Osteoblast (primary cell): ENCODE data around the gene ENGASE. TPM values are rescaled to one million over a fixed set of nuclear protein-coding genes. Genes with fewer than 3 reads are reported as not detected.

Experiments used
- DNase-seq: peaks from one replicate; pipeline ENCODE4 v3.0.0; 2011; ENCODE audit warnings: low spot score, mixed read lengths; ENCODE audit not compliant: insufficient read length; ENCODE audit errors: missing footprints
- H2AFZ ChIP-seq: 2 replicates; pipeline ENCODE4 v1.6.0; 2011; ENCODE audit warnings: mild to moderate bottlenecking, low read length
- H3K27ac ChIP-seq: 2 replicates; pipeline ENCODE4 v1.5.1; 2011; ENCODE audit warnings: mild to moderate bottlenecking, low read depth, low read length, moderate library complexity
- H3K27me3 ChIP-seq: 2 replicates; pipeline ENCODE4 v1.6.0; 2012; ENCODE audit warnings: mild to moderate bottlenecking, control low read depth, inconsistent platforms, low read length, moderate library complexity; ENCODE audit not compliant: insufficient read depth
- H3K36me3 ChIP-seq: 2 replicates; pipeline ENCODE4 v1.5.1; 2011; ENCODE audit warnings: mild to moderate bottlenecking, low read length, control low read depth, moderate library complexity; ENCODE audit not compliant: insufficient read depth
- H3K4me1 ChIP-seq: 2 replicates; pipeline ENCODE4 v1.5.1; 2011; ENCODE audit warnings: mild to moderate bottlenecking, low read length, control low read depth, moderate library complexity; ENCODE audit not compliant: insufficient read depth
- H3K4me2 ChIP-seq: 2 replicates; pipeline ENCODE4 v1.6.0; 2011; ENCODE audit warnings: mild to moderate bottlenecking, low read length; ENCODE audit not compliant: insufficient read depth
- H3K4me3 ChIP-seq: fragments of 200-600 bp; sonication (generic); 3 replicates; pipeline ENCODE4 v1.5.1; 2012; ENCODE audit warnings: mild to moderate bottlenecking, low read length, inconsistent platforms; ENCODE audit not compliant: insufficient read depth
- H3K79me2 ChIP-seq: 2 replicates; pipeline ENCODE4 v1.6.0; 2012; ENCODE audit warnings: mild to moderate bottlenecking, low read length, control low read depth, inconsistent platforms; ENCODE audit not compliant: insufficient read depth
- H3K9me3 ChIP-seq: 2 replicates; pipeline ENCODE4 v1.5.1; 2011; ENCODE audit warnings: low read depth, low read length, control low read depth
- H4K20me1 ChIP-seq: 2 replicates; pipeline ENCODE4 v1.6.0; 2012; ENCODE audit warnings: mild to moderate bottlenecking, low read length, control low read depth; ENCODE audit not compliant: insufficient read depth
- total RNA-seq: library from RNA; depleted of rRNA; stranded (reverse); fragments of >200 nt; gene quantifications from 2 replicates; pipeline ENCODE4 v1.2.3, GENCODE V29; 2012
- TF ChIP-seq, protein P1 (sequence below): IDR thresholded peaks from 2 replicates; pipeline ENCODE4 v1.5.1; 2011; ENCODE audit warnings: mild to moderate bottlenecking, low read depth, low read length, moderate library complexity; ENCODE audit errors: extremely low read depth

Gene ENGASE
- total RNA-seq, 1 donor: 14.5 TPM

DNA sequence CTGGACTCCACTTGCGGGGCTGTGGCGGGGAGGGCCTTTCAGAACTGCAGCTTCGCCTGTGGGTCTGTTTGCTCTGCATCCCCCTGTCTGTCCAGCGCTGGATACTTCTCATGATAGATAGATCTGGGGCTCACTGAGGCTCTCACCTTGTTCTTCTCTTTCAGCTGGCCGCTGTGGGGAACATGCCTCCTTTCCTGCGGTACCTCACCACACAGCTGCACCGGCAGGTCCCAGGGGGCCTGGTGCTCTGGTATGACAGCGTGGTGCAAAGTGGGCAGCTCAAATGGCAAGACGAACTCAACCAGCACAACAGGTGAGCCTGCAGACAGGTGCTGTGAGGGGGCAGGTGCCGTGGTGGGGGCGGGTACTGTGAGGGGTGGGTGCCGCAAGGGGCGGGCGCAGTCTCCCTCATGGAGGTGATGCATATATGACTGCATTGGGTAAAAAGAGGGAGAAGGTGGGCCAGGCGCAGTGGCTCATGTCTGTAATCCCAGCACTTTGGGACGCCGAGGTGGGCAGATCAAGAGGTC lies 6.2 kb downstream of the ENGASE start:
- H3K9me3 ChIP-seq: no peaks in the 10 kb centered on the region
- H3K4me1 ChIP-seq: no peaks in the 10 kb centered on the region
- TF ChIP-seq, protein P1, sequence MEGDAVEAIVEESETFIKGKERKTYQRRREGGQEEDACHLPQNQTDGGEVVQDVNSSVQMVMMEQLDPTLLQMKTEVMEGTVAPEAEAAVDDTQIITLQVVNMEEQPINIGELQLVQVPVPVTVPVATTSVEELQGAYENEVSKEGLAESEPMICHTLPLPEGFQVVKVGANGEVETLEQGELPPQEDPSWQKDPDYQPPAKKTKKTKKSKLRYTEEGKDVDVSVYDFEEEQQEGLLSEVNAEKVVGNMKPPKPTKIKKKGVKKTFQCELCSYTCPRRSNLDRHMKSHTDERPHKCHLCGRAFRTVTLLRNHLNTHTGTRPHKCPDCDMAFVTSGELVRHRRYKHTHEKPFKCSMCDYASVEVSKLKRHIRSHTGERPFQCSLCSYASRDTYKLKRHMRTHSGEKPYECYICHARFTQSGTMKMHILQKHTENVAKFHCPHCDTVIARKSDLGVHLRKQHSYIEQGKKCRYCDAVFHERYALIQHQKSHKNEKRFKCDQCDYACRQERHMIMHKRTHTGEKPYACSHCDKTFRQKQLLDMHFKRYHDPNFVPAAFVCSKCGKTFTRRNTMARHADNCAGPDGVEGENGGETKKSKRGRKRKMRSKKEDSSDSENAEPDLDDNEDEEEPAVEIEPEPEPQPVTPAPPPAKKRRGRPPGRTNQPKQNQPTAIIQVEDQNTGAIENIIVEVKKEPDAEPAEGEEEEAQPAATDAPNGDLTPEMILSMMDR: no peak
- H3K36me3 ChIP-seq: peaks cover 11% of the 10 kb centered on the region
- H3K27me3 ChIP-seq: no peaks in the 10 kb centered on the region
- peaks cover 10% of the 10 kb centered on the region for H4K20me1 ChIP-seq
- H3K4me2 ChIP-seq: no peak overlapping the region
- no peaks in the 10 kb centered on the region for H3K79me2 ChIP-seq
- no peak overlapping the region for H3K4me3 ChIP-seq
- DNase-seq: peak; percentile 64
- H3K27ac ChIP-seq: no peak overlapping the region
- no peak overlapping the region for H2AFZ ChIP-seq

DNA sequence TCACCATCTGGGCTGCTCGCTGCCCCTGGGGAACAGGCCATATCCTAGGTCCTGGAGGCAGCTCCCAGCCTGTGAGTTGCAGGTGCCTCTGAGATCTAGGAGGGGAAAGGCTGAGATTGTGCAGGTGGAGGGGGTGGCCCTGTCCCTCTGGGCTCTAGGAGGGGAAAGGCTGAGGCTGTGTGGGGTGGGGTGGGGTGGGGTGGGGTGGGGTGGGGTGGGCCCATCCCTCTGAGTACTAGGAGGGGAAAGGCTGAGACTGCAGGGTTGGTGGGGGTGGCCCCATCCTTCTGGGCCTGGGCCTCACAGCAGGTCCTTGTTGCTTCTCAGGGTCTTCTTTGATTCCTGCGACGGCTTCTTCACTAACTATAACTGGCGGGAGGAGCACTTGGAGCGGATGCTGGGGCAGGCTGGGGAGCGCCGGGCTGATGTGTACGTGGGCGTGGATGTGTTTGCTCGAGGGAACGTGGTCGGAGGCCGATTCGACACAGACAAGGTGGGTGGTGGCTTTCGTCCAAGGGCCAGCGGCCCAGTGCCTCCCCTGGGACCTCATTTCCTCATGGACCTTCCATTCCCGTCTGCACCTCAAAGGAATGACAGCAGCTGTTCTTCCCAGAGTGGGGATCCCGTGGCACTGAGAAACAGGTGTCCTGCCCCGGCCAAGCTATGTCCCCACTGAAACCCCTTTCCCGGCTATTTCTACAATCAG lies 7.1 kb downstream of the ENGASE start:
- Histone ChIP-seq H3K4me1 (no peaks in the 10 kb centered on the region), H3K79me2 (no peaks in the 10 kb centered on the region), H4K20me1 (peaks cover 10% of the 10 kb centered on the region), H3K27ac (no peak overlapping the region), H3K36me3 (peaks cover 11% of the 10 kb centered on the region), H3K9me3 (no peaks in the 10 kb centered on the region), H2AFZ (no peak overlapping the region), H3K4me2 (no peak overlapping the region), H3K4me3 (no peak overlapping the region), H3K27me3 (no peaks in the 10 kb centered on the region)
- peak; percentile 87 for DNase-seq
- TF ChIP-seq, protein P1: no peak

DNA sequence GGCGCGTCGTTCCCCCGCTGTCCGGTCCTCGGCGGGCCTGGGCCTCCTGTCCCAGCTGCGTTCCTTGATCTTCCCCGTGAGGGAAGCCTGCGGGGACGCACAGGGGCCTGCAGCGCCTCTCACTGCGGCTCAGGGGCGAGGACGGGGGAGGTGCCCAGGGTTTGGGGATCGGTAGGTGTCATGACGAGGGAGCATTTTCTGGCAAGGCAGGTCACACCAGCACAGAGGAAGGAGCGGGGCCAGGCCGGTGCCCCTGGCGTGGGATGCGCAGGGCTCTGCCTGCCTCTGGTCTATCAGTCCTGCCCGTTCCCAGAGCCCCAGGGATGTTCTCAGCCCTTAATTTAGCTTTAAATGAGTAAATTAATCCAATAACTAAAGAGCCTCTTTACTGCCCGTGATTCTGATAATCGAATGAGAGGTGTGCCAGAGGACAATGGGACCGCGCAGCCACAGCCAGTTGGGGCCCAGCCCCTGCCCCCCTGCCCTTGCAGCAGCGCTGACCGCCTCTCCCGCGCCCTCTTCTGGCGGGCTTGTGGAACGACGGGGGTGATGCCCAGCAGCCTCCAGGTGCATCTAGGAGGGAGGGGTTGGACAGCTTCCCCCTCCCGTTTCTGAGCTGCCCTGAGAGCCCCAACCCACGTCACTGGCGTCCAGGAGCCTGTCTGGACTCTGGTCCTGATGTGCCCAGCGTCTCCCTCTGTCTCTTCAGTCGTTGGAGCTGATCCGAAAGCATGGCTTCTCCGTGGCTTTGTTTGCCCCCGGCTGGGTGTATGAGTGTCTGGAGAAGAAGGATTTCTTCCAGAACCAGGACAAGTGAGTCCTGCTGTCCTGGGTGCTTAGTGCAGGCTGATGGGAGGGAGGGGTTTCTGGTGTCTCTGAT lies 7.9 kb downstream of the ENGASE start:
- no peak overlapping the region for H3K4me3 ChIP-seq
- no peaks in the 10 kb centered on the region for H3K9me3 ChIP-seq
- H3K4me1 ChIP-seq: no peaks in the 10 kb centered on the region
- no peaks in the 10 kb centered on the region for H3K79me2 ChIP-seq
- no peak overlapping the region for H2AFZ ChIP-seq
- no peaks in the 10 kb centered on the region for H3K27me3 ChIP-seq
- TF ChIP-seq, protein P1: peak; percentile 72
- no peak overlapping the region for H3K27ac ChIP-seq
- peaks cover 17% of the 10 kb centered on the region for H4K20me1 ChIP-seq
- H3K4me2 ChIP-seq: no peak overlapping the region
- peak; percentile 97 for DNase-seq
- H3K36me3 ChIP-seq: peaks cover 11% of the 10 kb centered on the region
